Mesendoderm (in vitro differentiated cells): ENCODE measurements around the gene NOS2.
A peak's percentile ranks its signal among the peaks of the same experiment; 100 is the strongest.
"Not testable (repeated sequence)": the region's sequence is repeated elsewhere in the genome, so short reads cannot be mapped to it uniquely, and the experiment has no call there.

ENCODE experiments used
- DNase-seq: peaks from one replicate; pipeline ENCODE4 v3.0.0; 2013
- H2AK5ac ChIP-seq: 2 replicates; pipeline ENCODE4 v1.6.1; 2013; ENCODE audit warnings: low read length, inconsistent platforms
- H2BK120ac ChIP-seq: 2 replicates; pipeline ENCODE4 v1.6.1; 2013; ENCODE audit warnings: low read depth, mild to moderate bottlenecking, low read length, moderate library complexity, mixed read lengths
- H2BK15ac ChIP-seq: replicated peaks from 2 replicates; pipeline ENCODE4 v1.6.1; 2013; ENCODE audit warnings: low read depth, mild to moderate bottlenecking, moderate library complexity
- H2BK5ac ChIP-seq: 2 replicates; pipeline ENCODE4 v1.6.1; 2013; ENCODE audit warnings: low read length, inconsistent platforms
- H3K18ac ChIP-seq: 2 replicates; pipeline ENCODE4 v1.6.1; 2013; ENCODE audit warnings: mild to moderate bottlenecking, low read length, mixed read lengths
- H3K23ac ChIP-seq: one replicate; pipeline ENCODE4 v1.6.1; 2013; ENCODE audit warnings: low read length
- H3K27ac ChIP-seq: 2 replicates; pipeline ENCODE4 v1.5.1; 2013; ENCODE audit warnings: low read depth, mild to moderate bottlenecking, inconsistent platforms, low read length, moderate library complexity
- H3K27me3 ChIP-seq: 2 replicates; pipeline ENCODE4 v1.6.1; 2013; ENCODE audit warnings: low read length, control low read depth, mild to moderate bottlenecking, inconsistent platforms; ENCODE audit not compliant: insufficient read depth, poor library complexity
- H3K36me3 ChIP-seq: 2 replicates; pipeline ENCODE4 v1.6.1; 2013; ENCODE audit warnings: low read length, inconsistent platforms; ENCODE audit not compliant: control insufficient read depth, insufficient read depth
- H3K4ac ChIP-seq: one replicate; pipeline ENCODE4 v1.6.1; 2013; ENCODE audit warnings: low read depth, mild to moderate bottlenecking, low read length, moderate library complexity
- H3K4me1 ChIP-seq: 2 replicates; pipeline ENCODE4 v1.6.1; 2013; ENCODE audit warnings: low read depth, low read length, inconsistent platforms; ENCODE audit not compliant: control insufficient read depth
- H3K4me2 ChIP-seq: 2 replicates; pipeline ENCODE4 v1.6.1; 2013; ENCODE audit warnings: low read length
- H3K4me3 ChIP-seq: 2 replicates; pipeline ENCODE4 v1.5.1; 2013; ENCODE audit warnings: mild to moderate bottlenecking, low read length
- H3K56ac ChIP-seq: one replicate; pipeline ENCODE4 v1.6.1; 2013; ENCODE audit warnings: low read length
- H3K79me1 ChIP-seq: 2 replicates; pipeline ENCODE4 v1.6.1; 2013; ENCODE audit warnings: low read length, inconsistent platforms
- H3K79me2 ChIP-seq: 2 replicates; pipeline ENCODE4 v1.6.1; 2013; ENCODE audit warnings: mild to moderate bottlenecking, low read length; ENCODE audit not compliant: control insufficient read depth, insufficient read depth
- H3K9ac ChIP-seq: 2 replicates; pipeline ENCODE4 v1.6.1; 2013; ENCODE audit warnings: low read length, inconsistent platforms
- H4K5ac ChIP-seq: one replicate; pipeline ENCODE4 v1.6.1; 2013; ENCODE audit warnings: low read length
- H4K8ac ChIP-seq: one replicate; pipeline ENCODE4 v1.6.1; 2013; ENCODE audit warnings: low read depth, mild to moderate bottlenecking, control low read depth, low read length, moderate library complexity
- WGBS: extraction: QIAGEN DNeasy Blood & Tissue Kit; methylation state at CpG from one replicate; pipeline ENCODE4 v1.1.7; 2013; ENCODE audit warnings: low lambda C conversion rate, missing lambda C conversion rate; ENCODE audit not compliant: insufficient coverage; ENCODE audit errors: extremely low coverage; 5-methylcytosine and 5-hydroxymethylcytosine counted together

NOS2 gene

DNA sequence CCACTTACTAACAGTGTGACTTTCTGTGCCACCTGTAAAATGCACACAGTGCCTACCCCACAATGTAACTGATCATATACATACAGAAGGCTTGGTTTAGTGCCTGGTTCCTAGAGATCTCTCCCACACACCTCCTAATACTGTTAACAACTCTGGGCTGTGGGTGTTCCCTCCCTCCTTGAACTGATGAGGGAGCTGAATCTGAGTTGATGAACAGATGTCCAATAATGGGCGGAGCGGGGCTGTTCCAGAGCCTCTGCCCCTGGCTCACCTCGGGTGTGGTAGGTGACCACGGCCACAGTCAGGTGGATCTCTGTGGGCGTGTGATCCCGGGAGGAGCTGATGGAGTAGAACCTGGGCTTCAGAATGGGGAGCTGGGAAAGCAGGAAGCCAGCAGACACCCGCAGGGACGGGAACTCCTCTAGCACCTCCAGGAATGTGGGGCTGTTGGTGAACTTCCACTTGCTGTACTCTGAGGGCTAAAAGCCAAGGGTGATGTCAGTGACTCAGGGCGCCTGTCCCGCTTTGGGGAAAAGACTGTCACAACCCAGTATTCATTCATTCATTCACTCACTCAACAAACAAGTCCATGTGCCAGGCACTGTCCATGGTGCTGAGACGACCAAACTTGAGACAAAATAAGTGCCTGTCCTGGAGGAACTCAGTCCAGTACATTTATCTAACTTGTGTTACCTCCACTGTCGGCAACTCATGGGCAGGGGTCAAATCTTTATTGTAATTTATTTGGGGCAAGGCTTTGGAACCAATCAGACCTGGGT, 37.6 kb downstream of the NOS2 start:
- Histone ChIP-seq H3K23ac (no peak overlapping the region), H3K27me3 (no peaks in the 10 kb centered on the region), H3K4me3 (no peak overlapping the region), H4K5ac (no peak overlapping the region), H2BK5ac (no peak overlapping the region), H4K8ac (no peak overlapping the region), H3K9ac (no peak overlapping the region), H3K36me3 (no peaks in the 10 kb centered on the region), H3K4ac (no peak overlapping the region), H3K56ac (no peak overlapping the region), H3K18ac (no peak overlapping the region), H3K79me1 (no peaks in the 10 kb centered on the region), H3K4me2 (no peak overlapping the region), H2BK120ac (no peak overlapping the region), H2AK5ac (no peak overlapping the region), H3K27ac (no peak overlapping the region), H3K4me1 (no peaks in the 10 kb centered on the region), H3K79me2 (no peaks in the 10 kb centered on the region), H2BK15ac (no peak overlapping the region)
- DNase-seq, result peak; percentile 56
- no CpG with 5 or more reads among the region's 12 CpGs for WGBS

DNA sequence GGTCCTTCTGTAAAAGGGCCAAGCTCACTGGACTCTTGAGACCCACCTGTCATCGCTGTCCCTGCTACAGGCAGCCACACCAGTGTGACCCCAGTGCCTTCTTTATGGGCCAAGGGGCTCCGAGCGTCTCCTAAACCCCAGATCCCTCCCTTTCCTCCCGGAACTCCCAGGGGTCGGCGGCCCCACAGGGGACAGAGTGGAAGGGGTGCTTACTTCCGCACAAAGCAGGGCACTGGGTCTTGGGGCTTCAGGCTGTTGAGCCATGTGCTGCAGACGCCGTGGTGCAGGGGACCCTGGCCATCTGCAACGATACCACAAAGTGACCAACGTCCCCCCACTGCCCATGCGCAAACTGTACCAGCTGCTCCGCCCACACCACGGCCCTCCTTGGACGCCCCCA, 39.4 kb downstream of the NOS2 start:
- H4K8ac ChIP-seq, H3K27me3 ChIP-seq, H3K18ac ChIP-seq, H2BK5ac ChIP-seq, H4K5ac ChIP-seq, H3K79me2 ChIP-seq, H3K79me1 ChIP-seq, H2BK15ac ChIP-seq, H3K36me3 ChIP-seq, H3K23ac ChIP-seq, H3K9ac ChIP-seq, H3K4me3 ChIP-seq, DNase-seq, H3K56ac ChIP-seq, H3K4me1 ChIP-seq, H2BK120ac ChIP-seq, H2AK5ac ChIP-seq, H3K27ac ChIP-seq, H3K4ac ChIP-seq, H3K4me2 ChIP-seq: not testable (repeated sequence)
- no CpG with 5 or more reads among the region's 15 CpGs for WGBS

DNA sequence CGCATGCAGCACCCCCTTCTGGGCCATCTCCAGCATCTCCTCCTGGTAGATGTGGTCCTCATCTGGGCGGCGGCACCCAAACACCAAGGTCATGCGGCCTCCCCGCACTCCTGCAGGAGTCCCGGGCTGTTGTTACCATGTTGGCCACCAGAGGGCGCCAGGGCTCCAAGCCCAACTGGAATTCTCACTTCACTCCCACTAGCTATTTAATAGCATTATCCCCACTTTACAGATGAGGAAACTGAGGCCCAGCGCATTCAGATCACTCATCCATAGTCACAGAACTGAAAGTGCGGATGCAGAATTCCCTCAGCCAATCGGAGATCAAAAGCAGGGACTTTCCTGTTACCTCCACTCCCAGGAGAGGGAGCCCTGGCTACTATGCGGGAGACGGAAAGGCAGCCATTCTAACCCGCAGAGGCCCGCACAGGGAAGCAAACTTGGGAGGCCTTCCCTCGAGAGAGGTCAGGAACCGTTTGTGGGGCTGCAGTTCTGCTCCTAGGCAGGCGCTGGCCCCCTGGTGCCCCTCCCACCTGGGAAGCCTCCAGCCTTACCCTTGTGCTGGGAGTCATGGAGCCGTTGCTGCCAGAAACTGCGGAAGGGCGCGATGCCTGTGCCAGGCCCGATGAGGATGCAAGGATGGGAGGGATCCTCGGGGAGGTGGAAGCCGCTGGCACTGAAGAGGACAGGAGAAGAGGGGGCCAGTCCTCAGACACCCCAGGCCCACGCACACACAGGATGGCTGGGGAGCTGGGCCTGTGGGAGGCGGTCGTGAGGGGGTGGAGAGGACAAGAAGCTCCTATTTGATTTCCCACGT, 40.1 kb downstream of the NOS2 start:
- H3K4me2 ChIP-seq, result no peak overlapping the region
- no peaks in the 10 kb centered on the region for H3K27me3 ChIP-seq
- no peak overlapping the region for H4K8ac ChIP-seq
- H2BK15ac ChIP-seq, result no peak overlapping the region
- H2BK5ac ChIP-seq, result no peak overlapping the region
- H3K4me3 ChIP-seq, result no peak overlapping the region
- no peaks in the 10 kb centered on the region for H3K79me1 ChIP-seq
- H4K5ac ChIP-seq, result no peak overlapping the region
- no peak overlapping the region for H2AK5ac ChIP-seq
- H3K18ac ChIP-seq, result no peak overlapping the region
- no peak overlapping the region for H3K27ac ChIP-seq
- H3K9ac ChIP-seq, result no peak overlapping the region
- WGBS, result no CpG with 5 or more reads among the region's 28 CpGs
- DNase-seq, result peak; percentile 71
- H3K36me3 ChIP-seq, result no peaks in the 10 kb centered on the region
- no peaks in the 10 kb centered on the region for H3K4me1 ChIP-seq
- H3K56ac ChIP-seq, result no peak overlapping the region
- H3K4ac ChIP-seq, result no peak overlapping the region
- no peaks in the 10 kb centered on the region for H3K79me2 ChIP-seq
- H3K23ac ChIP-seq, result no peak overlapping the region
- H2BK120ac ChIP-seq, result no peak overlapping the region

DNA sequence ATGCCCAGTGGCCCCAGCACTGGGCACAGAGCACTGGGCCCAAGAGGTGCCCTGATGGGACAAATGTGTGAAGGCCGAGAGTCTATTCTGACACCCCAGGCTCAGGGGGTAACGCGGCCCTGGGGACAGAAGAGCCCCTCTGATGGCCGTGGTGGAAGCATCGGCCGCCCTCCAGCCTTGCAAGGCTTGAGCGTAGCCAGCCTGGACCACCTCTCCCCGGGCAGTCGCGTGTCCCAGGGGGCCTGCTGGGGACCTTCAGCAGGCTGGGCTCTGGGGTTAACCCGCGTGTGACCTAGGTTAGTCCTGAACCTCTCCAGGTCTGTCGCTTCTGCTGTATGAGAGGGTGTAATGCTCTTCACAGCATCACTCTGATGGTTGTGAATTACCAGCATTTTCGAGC, 40.8 kb downstream of the NOS2 start:
- H4K5ac ChIP-seq, result no peak overlapping the region
- H3K4me1 ChIP-seq, result no peaks in the 10 kb centered on the region
- H3K56ac ChIP-seq, result no peak overlapping the region
- no CpG with 5 or more reads among the region's 14 CpGs for WGBS
- H3K4ac ChIP-seq, result no peak overlapping the region
- H4K8ac ChIP-seq, result no peak overlapping the region
- H3K79me1 ChIP-seq, result no peaks in the 10 kb centered on the region
- H3K23ac ChIP-seq, result no peak overlapping the region
- no peak overlapping the region for H3K27ac ChIP-seq
- no peak overlapping the region for H2AK5ac ChIP-seq
- no peak overlapping the region for H3K4me3 ChIP-seq
- no peaks in the 10 kb centered on the region for H3K36me3 ChIP-seq
- H3K27me3 ChIP-seq, result no peaks in the 10 kb centered on the region
- H2BK120ac ChIP-seq, result no peak overlapping the region
- no peak for DNase-seq
- H2BK5ac ChIP-seq, result no peak overlapping the region
- no peaks in the 10 kb centered on the region for H3K79me2 ChIP-seq
- H2BK15ac ChIP-seq, result no peak overlapping the region
- no peak overlapping the region for H3K9ac ChIP-seq
- no peak overlapping the region for H3K4me2 ChIP-seq
- no peak overlapping the region for H3K18ac ChIP-seq

DNA sequence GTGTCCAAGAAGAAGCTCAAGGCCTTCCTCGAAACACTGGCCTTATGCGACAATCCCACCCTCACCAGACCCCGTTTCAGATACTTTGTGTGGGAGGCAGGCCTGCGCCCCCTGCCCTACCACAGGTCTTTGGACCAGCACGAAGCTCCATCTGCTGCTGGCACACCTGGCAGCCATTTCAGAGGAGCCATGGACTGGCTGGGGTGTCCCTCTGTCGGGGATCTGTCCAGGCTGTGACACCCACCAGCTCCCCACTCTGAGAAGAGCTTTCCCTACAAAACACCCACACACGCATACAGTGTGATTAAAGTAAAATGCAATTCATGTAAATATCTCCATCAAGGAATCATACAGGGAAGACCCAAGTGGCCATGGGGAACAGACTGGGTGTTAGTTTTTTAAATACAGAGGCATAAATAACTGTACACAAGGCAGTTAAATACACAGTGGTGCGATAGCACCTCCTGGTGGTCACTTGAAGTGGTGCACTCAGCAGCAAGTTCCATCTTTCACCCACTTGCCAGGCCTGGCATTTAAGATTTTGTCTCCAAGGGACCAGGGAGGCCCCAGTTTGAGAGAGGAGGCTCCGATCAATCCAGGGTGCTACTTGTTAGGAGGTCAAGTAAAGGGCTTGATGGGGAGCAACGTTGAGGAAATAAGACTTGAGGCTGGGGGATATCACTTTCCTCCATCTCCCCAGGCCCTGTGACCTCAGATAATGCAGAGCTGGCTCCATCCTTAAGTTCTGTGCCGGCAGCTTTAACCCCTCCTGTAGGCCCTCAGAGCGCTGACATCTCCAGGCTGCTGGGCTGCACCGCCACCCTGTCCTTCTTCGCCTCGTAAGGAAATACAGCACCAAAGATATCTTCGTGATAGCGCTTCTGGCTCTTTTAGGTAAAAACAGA, 43.6 kb downstream of the NOS2 start:
- H3K4ac ChIP-seq, result no peak overlapping the region
- H3K27me3 ChIP-seq, result no peaks in the 10 kb centered on the region
- no peak overlapping the region for H4K5ac ChIP-seq
- no peak overlapping the region for H3K4me3 ChIP-seq
- no peak overlapping the region for H3K9ac ChIP-seq
- no peaks in the 10 kb centered on the region for H3K4me1 ChIP-seq
- H3K79me2 ChIP-seq, result no peaks in the 10 kb centered on the region
- no peak overlapping the region for H3K18ac ChIP-seq
- no peak overlapping the region for H2BK5ac ChIP-seq
- no peak overlapping the region for H3K27ac ChIP-seq
- no CpG with 5 or more reads among the region's 17 CpGs for WGBS
- H3K79me1 ChIP-seq, result no peaks in the 10 kb centered on the region
- no peak overlapping the region for H4K8ac ChIP-seq
- H3K4me2 ChIP-seq, result no peak overlapping the region
- no peak overlapping the region for H2AK5ac ChIP-seq
- H3K23ac ChIP-seq, result no peak overlapping the region
- no peaks in the 10 kb centered on the region for H3K36me3 ChIP-seq
- peak; percentile 38 for DNase-seq
- no peak overlapping the region for H2BK120ac ChIP-seq
- no peak overlapping the region for H2BK15ac ChIP-seq
- H3K56ac ChIP-seq, result no peak overlapping the region
